NCI-H187 treated with DMSO at 0.1 percent for 48 hours (cell line): ENCODE data around the gene RUNX1.

ENCODE experiments used
- DNase-seq: peaks from one replicate; lab custom pipeline; 2025; lab: John Stamatoyannopoulos, UW

The RUNX1 gene

GRCh38 chr21:34846601-34847112, 202.4 kb downstream of the RUNX1 start:
- no peak for DNase-seq

GRCh38 chr21:34845521-34846451, 203.3 kb downstream of the RUNX1 start:
- DNase-seq, result no peak

GRCh38 chr21:34844924-34845238, 204.2 kb downstream of the RUNX1 start:
- DNase-seq, result no peak

GRCh38 chr21:34844013-34844923, 204.8 kb downstream of the RUNX1 start:
- no peak for DNase-seq

- no peak for DNase-seq
Measured at GRCh38 chr21:34843562-34843961, 205.5 kb downstream of the RUNX1 start.

GRCh38 chr21:34841154-34841553, 207.9 kb downstream of the RUNX1 start:
- no peak for DNase-seq

GRCh38 chr21:34840693-34841092, 208.4 kb downstream of the RUNX1 start:
- no peak for DNase-seq

- DNase-seq, result no peak
Measured at GRCh38 chr21:34838956-34839820, 209.9 kb downstream of the RUNX1 start.

- no peak for DNase-seq
Measured at GRCh38 chr21:34836933-34837505, 212.1 kb downstream of the RUNX1 start.

- no peak for DNase-seq
Measured at GRCh38 chr21:34836103-34836932, 212.8 kb downstream of the RUNX1 start.

GRCh38 chr21:34835526-34835925, 213.6 kb downstream of the RUNX1 start:
- DNase-seq, result no peak

GRCh38 chr21:34834852-34835501, 214.1 kb downstream of the RUNX1 start:
- no peak for DNase-seq

- no peak for DNase-seq
Measured at GRCh38 chr21:34834290-34834689, 214.8 kb downstream of the RUNX1 start.

GRCh38 chr21:34833465-34833864, 215.6 kb downstream of the RUNX1 start:
- no peak for DNase-seq

- no peak for DNase-seq
Measured at GRCh38 chr21:34830386-34831170, 218.5 kb downstream of the RUNX1 start.

- no peak for DNase-seq
Measured at GRCh38 chr21:34827445-34828235, 221.5 kb downstream of the RUNX1 start.

GRCh38 chr21:34826836-34827235, 222.3 kb downstream of the RUNX1 start:
- no peak for DNase-seq

- DNase-seq, result no peak
Measured at GRCh38 chr21:34825948-34826548, 223.1 kb downstream of the RUNX1 start.
